Measurements from ENCODE around the gene ARL6.

Gene ARL6

GRCh38 chr3:97821774-97822358 lies 57.3 kb downstream of the ARL6 start, which contains the start of gene CRYBG3:
CRYBG3 (plus strand) TSS chr3:97822011; CDS start chr3:97822207, 196 bp downstream.
- H3K4me3 ChIP-seq (ENCODE audit: low read length) = peak within 1 kb of the TSS; percentile 83
- peak; percentile 40 for TF ChIP-seq CTCF (conservative IDR thresholded peaks at IDR 0.05; ENCODE audit: low read length)

DNA sequence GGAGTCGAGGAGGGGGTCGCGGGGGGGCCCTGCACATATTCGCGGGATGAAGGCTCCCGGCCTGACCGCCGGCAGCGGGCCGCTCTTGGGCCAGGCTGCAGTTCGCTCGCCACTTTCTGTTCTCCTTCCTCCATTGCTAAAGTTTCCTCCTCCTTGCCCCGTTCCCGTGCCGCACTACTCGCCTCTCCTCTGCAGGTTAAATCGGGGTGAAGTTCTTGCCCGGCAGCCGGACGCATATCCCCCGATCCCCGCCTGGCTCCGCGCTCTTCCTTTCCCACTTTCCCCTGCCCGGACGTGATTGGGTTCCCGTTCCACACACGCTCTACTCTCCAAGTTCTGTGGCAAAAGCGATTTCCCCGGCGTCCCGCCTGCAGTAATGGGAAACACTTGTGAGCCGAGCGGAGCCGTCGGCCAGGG lies 57.8 kb downstream of the ARL6 start:
- DNase-seq (ENCODE audit: low read depth) = peak; percentile 67
- 0 out of 2 replicates have a peak, but pooled peaks have one; percentile 4 for TF ChIP-seq CTCF (conservative IDR thresholded peaks at IDR 0.05; ENCODE audit: low read length)
- peak overlapping the region; percentile 83 for H3K4me3 ChIP-seq (ENCODE audit: low read length)

More at GRCh38 chr3:97821774-97822358, 57.3 kb downstream of the ARL6 start, which contains the start of gene CRYBG3:
- DNase-seq (ENCODE audit: low read depth) = peak; percentile 80

GRCh38 chr3:97823046-97824004 lies 58.8 kb downstream of the ARL6 start:
- peak; percentile 33 for DNase-seq (ENCODE audit: low read depth)
- no peak for TF ChIP-seq CTCF (conservative IDR thresholded peaks at IDR 0.05; ENCODE audit: low read length)
- H3K4me3 ChIP-seq (ENCODE audit: low read length) = peak overlapping the region; percentile 83

DNA sequence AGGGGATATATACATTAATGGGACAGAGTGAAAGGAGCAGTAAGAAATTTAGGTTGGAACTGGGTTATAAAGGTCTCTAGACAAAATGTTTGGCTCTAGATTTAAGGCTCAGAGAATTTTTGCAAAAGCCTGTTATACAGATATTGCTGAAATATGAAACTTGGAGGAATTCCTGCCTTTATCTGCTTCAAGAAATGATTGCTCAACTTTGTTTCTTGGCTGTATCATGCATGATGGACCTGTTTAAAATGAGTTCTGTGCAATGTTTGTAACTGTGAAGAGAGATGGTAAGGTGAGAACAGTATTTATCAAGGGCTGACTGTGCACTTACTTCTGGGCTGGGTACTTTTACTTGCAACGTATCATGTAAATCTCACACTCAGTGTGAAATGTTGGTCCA lies 60.5 kb downstream of the ARL6 start:
- TF ChIP-seq CTCF (conservative IDR thresholded peaks at IDR 0.05; ENCODE audit: low read length) = no peak
- DNase-seq (ENCODE audit: low read depth) = no peak
- H3K4me3 ChIP-seq (ENCODE audit: low read length) = no peak overlapping the region

DNA sequence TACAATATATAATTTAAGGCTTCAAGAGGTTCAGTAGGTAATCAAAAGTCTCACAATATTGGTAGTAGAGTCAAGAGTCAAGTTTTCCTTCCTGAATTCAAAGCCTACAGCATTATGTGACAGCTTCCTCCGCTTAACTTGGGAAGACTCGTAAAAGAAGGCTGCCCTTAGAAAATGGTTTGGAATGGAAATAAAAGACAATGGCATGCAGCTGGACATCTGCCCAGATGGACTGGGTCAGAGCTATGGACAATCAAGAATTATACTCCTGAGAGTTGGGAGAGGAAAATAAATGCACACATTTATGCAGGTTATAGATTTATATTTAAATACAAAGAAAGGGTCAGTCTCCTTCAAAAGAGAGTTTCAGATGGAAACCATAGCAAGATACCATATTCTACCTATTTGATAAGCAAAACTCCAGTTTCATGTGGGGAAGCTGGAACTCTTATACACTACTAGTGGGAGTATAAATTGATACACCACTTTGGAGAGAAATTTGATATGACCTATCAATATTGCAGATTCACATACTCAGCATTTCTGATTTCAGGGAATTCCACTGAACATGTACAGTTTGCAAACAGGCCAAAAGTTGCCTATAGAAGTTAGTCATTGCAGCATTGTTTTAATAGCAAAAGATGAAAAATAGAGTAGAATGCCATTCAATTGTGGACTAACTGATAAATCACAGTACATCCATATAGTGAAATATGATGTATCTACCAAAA lies 63.3 kb downstream of the ARL6 start:
- H3K4me3 ChIP-seq (ENCODE audit: low read length) = no peak overlapping the region
- DNase-seq (ENCODE audit: low read depth) = peak; percentile 29
- TF ChIP-seq CTCF (conservative IDR thresholded peaks at IDR 0.05; ENCODE audit: low read length) = no peak

- no peak overlapping the region for H3K4me3 ChIP-seq (ENCODE audit: low read length)
- no peak for TF ChIP-seq CTCF (conservative IDR thresholded peaks at IDR 0.05; ENCODE audit: low read length)
- no peak for DNase-seq (ENCODE audit: low read depth)
Observed at GRCh38 chr3:97829198-97829597, 64.6 kb downstream of the ARL6 start.
